Measurements from ENCODE around the gene SPATA31D4. TPM values are rescaled to one million over a fixed set of nuclear protein-coding genes. Genes with fewer than 3 reads are reported as not detected.

The SPATA31D4 gene
- total RNA-seq, 2 experiments from 2014 or later = not detected

DNA sequence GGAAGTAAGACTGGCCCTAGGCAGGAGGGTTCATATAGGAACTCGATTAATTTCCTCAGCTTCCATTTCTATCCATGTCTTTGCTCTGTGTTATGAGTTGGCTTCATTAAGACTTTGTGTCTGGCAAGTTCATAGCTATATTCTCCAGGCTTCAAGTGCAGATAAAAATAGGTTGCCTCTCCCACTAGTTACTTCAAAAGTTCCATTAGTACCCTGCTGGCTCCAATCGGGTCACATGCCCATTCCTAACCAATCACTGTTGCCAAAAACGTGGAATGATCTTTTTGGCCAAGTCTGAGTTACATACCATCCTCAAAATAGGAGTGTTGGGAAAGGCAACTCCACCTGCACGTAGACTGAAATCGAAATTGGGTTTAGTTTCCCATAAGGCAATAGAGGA lies 46.5 kb downstream of the SPATA31D4 start:
- Histone ChIP-seq H3K4me3 (ENCODE audit: low read depth, low read length, poor library complexity, severe bottlenecking) (no peak overlapping the region), H3K79me2 (ENCODE audit: insufficient read depth, low read depth, low read length) (no peaks in the 10 kb centered on the region), H2AFZ (ENCODE audit: low read length) (no peak overlapping the region), H3K36me3 (ENCODE audit: insufficient read depth, low read length) (no peaks in the 10 kb centered on the region), H3K4me2 (ENCODE audit: low read length) (no peak overlapping the region), H3K9me3 (ENCODE audit: low read length) (no peaks in the 10 kb centered on the region), H3K9me2 (ENCODE audit: insufficient read depth, low read length) (no peaks in the 10 kb centered on the region), H4K20me1 (ENCODE audit: insufficient read depth, low read length) (no peaks in the 10 kb centered on the region), H3K27ac (ENCODE audit: low read depth, low read length, poor library complexity, severe bottlenecking) (no peak overlapping the region), H3K4me1 (ENCODE audit: insufficient read depth, low read length, poor library complexity, severe bottlenecking) (no peaks in the 10 kb centered on the region)
- ChIA-PET POLR2A (interaction anchor here (0.5 kb wide), 1 partner anchor 11 kb away, joined by 5 read pairs; no protein-coding TSS in a partner anchor), CTCF (ENCODE audit: unreplicated experiment) (no interaction called here)
- intact Hi-C loops (cut with micrococcal nuclease; ENCODE audit: unreplicated experiment) = loop anchor here (5.0 kb wide), 1 partner anchor 82 kb away; no protein-coding TSS in a partner anchor
- TF ChIP-seq, protein P1, sequence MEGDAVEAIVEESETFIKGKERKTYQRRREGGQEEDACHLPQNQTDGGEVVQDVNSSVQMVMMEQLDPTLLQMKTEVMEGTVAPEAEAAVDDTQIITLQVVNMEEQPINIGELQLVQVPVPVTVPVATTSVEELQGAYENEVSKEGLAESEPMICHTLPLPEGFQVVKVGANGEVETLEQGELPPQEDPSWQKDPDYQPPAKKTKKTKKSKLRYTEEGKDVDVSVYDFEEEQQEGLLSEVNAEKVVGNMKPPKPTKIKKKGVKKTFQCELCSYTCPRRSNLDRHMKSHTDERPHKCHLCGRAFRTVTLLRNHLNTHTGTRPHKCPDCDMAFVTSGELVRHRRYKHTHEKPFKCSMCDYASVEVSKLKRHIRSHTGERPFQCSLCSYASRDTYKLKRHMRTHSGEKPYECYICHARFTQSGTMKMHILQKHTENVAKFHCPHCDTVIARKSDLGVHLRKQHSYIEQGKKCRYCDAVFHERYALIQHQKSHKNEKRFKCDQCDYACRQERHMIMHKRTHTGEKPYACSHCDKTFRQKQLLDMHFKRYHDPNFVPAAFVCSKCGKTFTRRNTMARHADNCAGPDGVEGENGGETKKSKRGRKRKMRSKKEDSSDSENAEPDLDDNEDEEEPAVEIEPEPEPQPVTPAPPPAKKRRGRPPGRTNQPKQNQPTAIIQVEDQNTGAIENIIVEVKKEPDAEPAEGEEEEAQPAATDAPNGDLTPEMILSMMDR (conservative IDR thresholded peaks at IDR 0.05; ENCODE audit: low read length) = no peak
- TF ChIP-seq EZH2phosphoT487 (IDR thresholded peaks at IDR 0.05; ENCODE audit: borderline replicate concordance, low read depth, low read length) = no peak
- no peak for DNase-seq (ENCODE audit: low spot score)
- BruUV-seq (replicated peaks) = no TSS peak

GRCh38 chr9:81976351-81976750 lies 48.1 kb downstream of the SPATA31D4 start:
- POLR2A ChIA-PET = no interaction called here
- CTCF ChIA-PET (ENCODE audit: unreplicated experiment) = no interaction called here
- no TSS peak for BruUV-seq (replicated peaks)

GRCh38 chr9:81979196-81979595 lies 51.0 kb downstream of the SPATA31D4 start:
- Histone ChIP-seq H2AFZ (ENCODE audit: low read length) (no peak overlapping the region), H3K9me2 (ENCODE audit: insufficient read depth, low read length) (0 out of 2 replicates have a peak, but pooled peaks cover 5% of the 10 kb centered on the region), H3K4me1 (ENCODE audit: insufficient read depth, low read length, poor library complexity, severe bottlenecking) (no peaks in the 10 kb centered on the region), H3K4me3 (ENCODE audit: low read depth, low read length, poor library complexity, severe bottlenecking) (no peak overlapping the region), H3K4me2 (ENCODE audit: low read length) (no peak overlapping the region), H4K20me1 (ENCODE audit: insufficient read depth, low read length) (no peaks in the 10 kb centered on the region), H3K27ac (ENCODE audit: low read depth, low read length, poor library complexity, severe bottlenecking) (no peak overlapping the region), H3K79me2 (ENCODE audit: insufficient read depth, low read depth, low read length) (no peaks in the 10 kb centered on the region), H3K9me3 (ENCODE audit: low read length) (no peaks in the 10 kb centered on the region), H3K36me3 (ENCODE audit: insufficient read depth, low read length) (no peaks in the 10 kb centered on the region)
- no TSS peak for BruUV-seq (replicated peaks)
- ChIA-PET POLR2A (interaction anchor here (1.4 kb wide), 1 partner anchor 7 kb away, joined by 3 read pairs; no protein-coding TSS in a partner anchor), CTCF (ENCODE audit: unreplicated experiment) (no interaction called here)
- intact Hi-C loops (cut with micrococcal nuclease; ENCODE audit: unreplicated experiment) = loop anchor here (5.0 kb wide), 1 partner anchor 87 kb away; no protein-coding TSS in a partner anchor
- DNase-seq (ENCODE audit: low spot score) = no peak
- no peak for TF ChIP-seq EZH2phosphoT487 (IDR thresholded peaks at IDR 0.05; ENCODE audit: borderline replicate concordance, low read depth, low read length)
- TF ChIP-seq, protein P1 (conservative IDR thresholded peaks at IDR 0.05; ENCODE audit: low read length) = no peak

More at GRCh38 chr9:81976351-81976750, 48.1 kb downstream of the SPATA31D4 start:
- Histone ChIP-seq H3K9me3 (ENCODE audit: low read length) (no peaks in the 10 kb centered on the region), H3K4me2 (ENCODE audit: low read length) (no peak overlapping the region), H3K27ac (ENCODE audit: low read depth, low read length, poor library complexity, severe bottlenecking) (no peak overlapping the region), H4K20me1 (ENCODE audit: insufficient read depth, low read length) (no peaks in the 10 kb centered on the region), H3K4me1 (ENCODE audit: insufficient read depth, low read length, poor library complexity, severe bottlenecking) (no peaks in the 10 kb centered on the region), H3K79me2 (ENCODE audit: insufficient read depth, low read depth, low read length) (no peaks in the 10 kb centered on the region), H3K9me2 (ENCODE audit: insufficient read depth, low read length) (no peaks in the 10 kb centered on the region), H3K4me3 (ENCODE audit: low read depth, low read length, poor library complexity, severe bottlenecking) (no peak overlapping the region), H3K36me3 (ENCODE audit: insufficient read depth, low read length) (no peaks in the 10 kb centered on the region), H2AFZ (ENCODE audit: low read length) (no peak overlapping the region)
- intact Hi-C loops (cut with micrococcal nuclease; ENCODE audit: unreplicated experiment) = loop anchor here (5.0 kb wide), 1 partner anchor 84 kb away; no protein-coding TSS in a partner anchor
- TF ChIP-seq, protein P1 (conservative IDR thresholded peaks at IDR 0.05; ENCODE audit: low read length) = no peak
- no peak for TF ChIP-seq EZH2phosphoT487 (IDR thresholded peaks at IDR 0.05; ENCODE audit: borderline replicate concordance, low read depth, low read length)
- DNase-seq (ENCODE audit: low spot score) = no peak
